NCI-H345 treated with DMSO at 0.1 percent for 48 hours (cell line): ENCODE measurements around the gene UPP1.

Experiments
- DNase-seq: peaks from one replicate; lab custom pipeline; 2025; ENCODE audit not compliant: unreplicated experiment; lab: John Stamatoyannopoulos, UW

The UPP1 gene

GRCh38 chr7:48085433-48085791 lies 3.7 kb upstream of the UPP1 start:
- DNase-seq = no peak

DNA sequence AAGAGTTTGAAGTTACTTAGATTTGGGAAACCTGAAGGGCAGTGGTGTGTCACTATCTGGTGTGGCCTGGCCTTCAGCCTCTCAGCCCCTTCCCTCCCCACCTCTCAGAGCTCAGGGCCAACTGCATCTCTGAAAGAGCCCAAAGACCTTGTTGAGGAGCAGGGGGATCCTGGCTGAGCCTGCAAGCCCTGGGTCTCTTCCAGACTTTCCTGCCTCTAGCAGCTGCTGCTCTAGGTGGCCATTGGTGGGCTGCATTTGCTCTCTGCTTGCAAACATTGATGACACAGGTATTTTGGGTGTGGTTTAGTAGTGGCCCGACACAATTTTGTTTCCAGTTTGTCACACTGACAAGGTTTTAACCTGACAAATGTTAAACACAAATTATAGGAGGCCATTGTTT lies 3.1 kb upstream of the UPP1 start:
- DNase-seq = no peak

GRCh38 chr7:48087349-48087748 lies 1.7 kb upstream of the UPP1 start:
- no peak for DNase-seq

GRCh38 chr7:48088559-48089045 lies 463 bp upstream of the UPP1 start:
- peak; percentile 80 for DNase-seq

DNA sequence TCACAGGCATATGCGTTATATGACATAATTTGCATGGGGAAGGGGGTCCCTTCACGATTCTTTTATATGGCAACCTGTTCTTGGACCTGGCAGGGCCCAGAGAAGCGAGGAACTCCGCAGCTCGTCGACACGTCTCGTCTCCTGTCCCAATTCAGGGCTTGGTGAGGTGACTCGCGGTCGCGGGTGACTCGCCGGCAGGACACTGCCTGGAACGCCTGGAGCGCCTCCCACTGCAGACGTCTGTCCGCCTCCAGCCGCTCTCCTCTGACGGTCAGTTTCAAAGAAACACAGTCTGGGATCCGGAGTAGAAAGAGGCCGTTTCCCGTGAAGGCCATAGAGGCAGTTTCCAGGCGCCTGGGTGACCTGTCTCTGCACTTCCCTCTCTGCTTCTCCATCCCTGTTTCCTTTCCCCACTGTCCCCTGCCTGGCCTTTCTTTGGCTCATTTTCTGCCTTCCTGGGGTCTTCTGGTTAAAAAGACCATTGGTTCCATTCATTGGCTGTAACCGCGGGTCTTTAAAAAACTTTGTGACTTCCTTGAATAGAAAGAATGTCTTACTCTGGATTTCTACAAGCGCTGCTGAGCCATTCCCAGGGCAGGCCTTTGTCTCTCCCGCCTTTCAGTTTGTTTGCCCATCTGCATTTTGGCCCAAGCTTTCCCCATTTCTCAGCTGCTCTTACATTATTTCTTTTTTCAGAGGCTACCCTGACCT lies 1.2 kb downstream of the UPP1 start:
- no peak for DNase-seq

DNA sequence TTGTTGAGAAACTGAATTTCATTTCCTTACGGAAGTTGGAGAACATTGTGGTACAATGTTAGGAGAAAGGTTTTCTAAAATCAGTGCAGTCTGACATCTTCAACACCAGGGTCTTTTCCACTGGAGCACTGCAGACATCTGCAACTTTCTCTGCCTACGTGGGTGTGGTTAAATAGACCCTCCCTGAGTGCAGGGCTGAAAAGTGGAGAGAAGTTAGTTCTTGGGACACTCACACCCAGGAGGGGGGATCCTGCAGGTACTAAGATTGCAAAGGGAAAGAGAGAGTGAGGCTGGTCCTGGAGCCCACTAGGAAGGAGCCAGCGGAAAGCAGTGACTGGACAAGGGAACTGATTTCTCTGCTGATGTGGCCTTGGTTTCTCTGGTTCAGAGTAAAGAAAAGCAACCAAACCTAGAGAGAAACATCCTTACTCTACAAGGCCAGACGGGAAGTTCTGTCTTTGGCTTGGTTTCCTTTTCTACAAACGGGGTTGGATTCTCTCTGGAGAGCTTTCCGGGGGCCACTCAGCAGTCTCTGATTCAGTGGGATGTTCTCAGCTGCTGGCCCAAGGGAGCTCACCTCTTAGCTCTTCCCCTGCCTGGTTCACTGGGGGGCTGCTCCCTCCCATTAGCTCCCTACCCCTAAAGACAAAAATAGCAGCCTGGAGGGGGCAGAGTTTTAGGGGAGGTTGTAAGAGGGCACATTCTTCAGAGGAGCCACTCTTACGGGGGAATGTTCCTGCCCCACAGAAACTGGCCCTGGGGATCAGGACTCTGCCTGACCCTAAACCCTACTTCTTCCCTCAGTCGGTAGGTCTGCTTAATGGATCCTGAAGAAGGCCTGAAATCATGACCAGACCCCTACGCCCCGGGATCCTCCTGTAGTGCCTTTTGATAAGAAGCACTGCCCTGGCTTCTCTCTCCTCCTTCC lies 2.7 kb downstream of the UPP1 start:
- DNase-seq = no peak

DNA sequence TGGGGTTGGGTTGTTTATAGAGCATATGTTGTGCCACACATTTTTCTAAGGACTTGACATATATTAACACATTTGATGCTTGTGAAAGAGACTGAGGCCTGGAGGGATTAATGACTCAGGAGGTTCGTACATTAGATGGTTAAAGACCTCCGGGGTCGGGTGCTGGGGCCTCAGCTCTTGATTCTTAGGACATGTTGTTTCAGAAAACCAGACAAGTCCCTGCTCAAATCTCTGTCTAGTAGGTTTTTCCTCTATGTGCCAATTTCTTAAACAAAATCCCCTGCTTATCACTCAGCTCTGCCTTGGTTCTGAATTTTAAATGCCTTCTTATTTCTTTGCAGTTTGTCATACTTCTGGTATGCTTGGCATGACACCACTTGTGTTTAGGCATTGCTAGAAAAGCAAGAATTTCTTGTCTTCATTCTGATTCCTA lies 5.8 kb downstream of the UPP1 start:
- no peak for DNase-seq

- DNase-seq = no peak
Measured at GRCh38 chr7:48096273-48096672, 7.2 kb downstream of the UPP1 start.

DNA sequence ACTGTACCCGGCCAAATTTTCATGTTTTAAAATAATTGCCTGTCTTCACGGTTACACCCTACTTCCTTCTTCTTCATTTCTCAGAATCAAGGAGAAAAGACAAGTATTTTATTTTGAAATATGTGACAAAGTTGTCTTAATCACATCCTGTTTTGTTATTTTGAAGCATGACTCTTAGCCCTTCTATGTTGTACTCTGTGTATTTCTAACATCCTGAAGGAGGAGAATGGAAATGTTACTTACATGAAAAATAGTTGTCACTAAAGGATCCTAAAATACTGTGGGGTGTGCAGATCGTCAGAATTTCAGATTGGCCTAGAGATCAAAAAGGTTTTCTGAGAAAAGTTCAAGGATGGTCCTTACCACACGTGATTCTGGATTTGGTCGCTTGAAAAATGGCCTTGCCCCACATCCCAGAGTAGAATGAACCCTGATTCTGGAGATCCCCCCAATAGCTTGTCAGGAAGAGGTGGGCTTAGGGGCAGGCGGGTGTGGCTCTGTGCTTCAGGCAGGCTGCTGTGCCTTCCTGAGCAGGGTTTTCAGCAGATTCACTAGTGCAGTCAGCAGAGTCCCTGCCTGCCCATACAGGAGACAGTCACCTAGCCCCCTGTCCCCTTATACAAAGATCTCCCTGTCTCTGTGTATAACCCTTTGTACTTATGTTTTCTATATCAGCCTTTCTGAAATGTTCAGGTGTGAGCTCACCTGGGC lies 8.6 kb downstream of the UPP1 start:
- DNase-seq = no peak

GRCh38 chr7:48098846-48099245 lies 9.8 kb downstream of the UPP1 start:
- no peak for DNase-seq

GRCh38 chr7:48099781-48100180 lies 10.7 kb downstream of the UPP1 start:
- DNase-seq = no peak

DNA sequence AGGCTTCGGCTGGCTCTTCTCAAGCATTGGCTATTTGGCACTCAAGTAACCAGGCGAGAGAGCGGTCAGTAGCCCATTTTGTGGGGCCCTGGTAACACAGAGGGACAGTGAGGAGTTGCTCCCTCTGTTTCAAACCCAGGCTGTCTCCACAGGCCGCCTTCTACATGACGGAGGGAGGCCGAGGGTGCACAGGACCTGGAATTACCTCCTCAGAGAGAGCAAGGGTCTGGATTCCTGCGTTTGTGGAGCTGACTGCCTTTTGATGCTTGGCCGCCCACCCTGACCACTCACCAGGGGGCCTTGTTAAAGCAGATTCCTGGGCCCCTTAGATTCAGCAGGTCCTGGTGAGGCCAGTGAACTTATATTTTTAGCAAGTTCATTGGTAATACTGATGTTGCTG lies 12.3 kb downstream of the UPP1 start:
- no peak for DNase-seq

GRCh38 chr7:48101968-48102367 lies 12.9 kb downstream of the UPP1 start:
- DNase-seq = peak; percentile 21

GRCh38 chr7:48102530-48102929 lies 13.5 kb downstream of the UPP1 start:
- no peak for DNase-seq

GRCh38 chr7:48105045-48105444 lies 16.0 kb downstream of the UPP1 start:
- no peak for DNase-seq

DNA sequence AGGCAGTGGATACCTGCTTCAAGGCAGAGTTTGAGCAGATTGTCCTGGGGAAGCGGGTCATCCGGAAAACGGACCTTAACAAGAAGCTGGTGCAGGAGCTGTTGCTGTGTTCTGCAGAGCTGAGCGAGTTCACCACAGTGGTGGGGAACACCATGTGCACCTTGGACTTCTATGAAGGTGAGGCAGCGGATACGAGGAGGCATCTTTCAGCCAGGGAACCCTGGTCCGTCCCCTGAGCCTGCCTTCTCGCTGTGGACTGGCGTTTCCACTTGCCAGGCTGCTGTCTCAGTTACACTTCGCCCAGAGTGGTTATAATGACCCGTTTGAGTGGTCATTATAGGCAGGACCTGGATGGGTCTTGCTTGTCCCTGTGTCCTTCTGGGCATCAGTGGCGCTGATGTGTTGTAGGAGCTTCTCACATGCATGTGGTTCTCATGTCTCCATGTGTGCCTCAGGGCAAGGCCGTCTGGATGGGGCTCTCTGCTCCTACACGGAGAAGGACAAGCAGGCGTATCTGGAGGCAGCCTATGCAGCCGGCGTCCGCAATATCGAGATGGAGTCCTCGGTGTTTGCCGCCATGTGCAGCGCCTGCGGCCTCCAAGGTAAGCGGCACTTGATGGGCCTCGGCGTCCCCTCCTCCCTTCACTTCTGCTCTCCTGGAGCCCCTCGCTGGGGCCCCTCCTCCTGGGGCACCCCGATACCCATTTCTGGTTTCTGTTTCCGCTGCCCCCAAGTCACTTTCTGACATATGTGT lies 18.0 kb downstream of the UPP1 start:
- no peak for DNase-seq

DNA sequence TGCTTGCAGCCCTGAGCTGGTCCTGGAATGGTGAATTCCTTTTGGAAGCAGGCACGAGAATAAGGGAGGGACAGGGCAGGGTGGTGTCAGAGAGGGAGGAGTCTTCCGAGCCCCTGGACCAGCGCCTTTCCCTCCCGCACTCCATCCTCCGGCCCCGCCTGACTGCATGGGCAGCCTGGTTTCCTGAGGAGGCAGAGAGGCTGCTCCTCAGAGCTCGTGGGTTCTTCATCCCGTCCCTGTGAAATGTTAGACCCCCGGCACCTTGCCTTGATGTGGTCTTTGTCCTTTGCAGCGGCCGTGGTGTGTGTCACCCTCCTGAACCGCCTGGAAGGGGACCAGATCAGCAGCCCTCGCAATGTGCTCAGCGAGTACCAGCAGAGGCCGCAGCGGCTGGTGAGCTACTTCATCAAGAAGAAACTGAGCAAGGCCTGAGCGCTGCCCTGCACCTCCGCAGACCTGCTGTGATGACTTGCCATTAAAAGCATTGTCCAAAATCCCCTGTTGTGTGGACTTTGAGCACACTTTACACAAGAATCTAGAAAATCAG lies 18.9 kb downstream of the UPP1 start:
- DNase-seq = no peak

DNA sequence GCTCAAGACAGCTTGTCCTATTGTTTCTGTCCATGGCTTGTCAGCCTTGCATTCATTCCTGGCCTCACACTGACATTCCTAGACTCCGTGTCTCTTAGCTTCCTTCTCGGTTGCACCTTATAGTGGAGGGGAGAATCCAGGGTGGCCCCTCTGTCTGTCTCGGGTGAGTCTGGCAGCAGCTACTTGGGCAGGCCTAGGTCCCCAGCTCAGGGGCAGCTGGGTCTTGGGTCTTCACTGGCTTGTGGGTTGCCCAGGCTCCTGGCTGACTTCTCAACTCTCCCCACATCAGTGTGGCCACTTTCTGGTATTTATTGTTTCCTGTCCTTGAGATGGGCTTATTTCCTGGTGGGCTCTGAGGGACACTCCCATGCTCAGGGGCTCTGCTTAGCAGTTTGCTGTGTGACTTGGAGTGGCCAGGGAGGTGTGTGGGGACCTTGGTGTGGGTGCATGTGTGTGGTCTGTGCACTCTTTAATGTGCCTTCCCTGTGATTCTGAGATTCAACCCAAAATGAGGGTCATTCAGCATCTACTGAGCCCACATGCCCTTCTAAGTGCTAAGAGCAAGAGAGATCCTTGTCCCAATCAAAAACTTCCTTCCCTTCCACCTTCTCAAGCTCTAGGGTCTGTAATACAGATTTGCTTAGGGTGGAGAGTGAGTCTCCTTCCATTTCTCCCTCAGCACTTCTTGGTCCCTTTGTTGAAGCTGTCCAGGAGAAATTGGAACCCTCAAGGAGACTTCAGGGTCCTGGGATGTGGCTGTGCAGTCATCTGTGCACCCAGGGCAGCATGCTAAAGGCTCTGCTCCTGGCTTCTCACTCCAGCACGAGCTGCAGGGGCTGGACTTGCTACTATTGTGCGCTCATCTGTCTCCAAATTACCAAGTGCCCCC lies 20.1 kb downstream of the UPP1 start:
- no peak for DNase-seq

DNA sequence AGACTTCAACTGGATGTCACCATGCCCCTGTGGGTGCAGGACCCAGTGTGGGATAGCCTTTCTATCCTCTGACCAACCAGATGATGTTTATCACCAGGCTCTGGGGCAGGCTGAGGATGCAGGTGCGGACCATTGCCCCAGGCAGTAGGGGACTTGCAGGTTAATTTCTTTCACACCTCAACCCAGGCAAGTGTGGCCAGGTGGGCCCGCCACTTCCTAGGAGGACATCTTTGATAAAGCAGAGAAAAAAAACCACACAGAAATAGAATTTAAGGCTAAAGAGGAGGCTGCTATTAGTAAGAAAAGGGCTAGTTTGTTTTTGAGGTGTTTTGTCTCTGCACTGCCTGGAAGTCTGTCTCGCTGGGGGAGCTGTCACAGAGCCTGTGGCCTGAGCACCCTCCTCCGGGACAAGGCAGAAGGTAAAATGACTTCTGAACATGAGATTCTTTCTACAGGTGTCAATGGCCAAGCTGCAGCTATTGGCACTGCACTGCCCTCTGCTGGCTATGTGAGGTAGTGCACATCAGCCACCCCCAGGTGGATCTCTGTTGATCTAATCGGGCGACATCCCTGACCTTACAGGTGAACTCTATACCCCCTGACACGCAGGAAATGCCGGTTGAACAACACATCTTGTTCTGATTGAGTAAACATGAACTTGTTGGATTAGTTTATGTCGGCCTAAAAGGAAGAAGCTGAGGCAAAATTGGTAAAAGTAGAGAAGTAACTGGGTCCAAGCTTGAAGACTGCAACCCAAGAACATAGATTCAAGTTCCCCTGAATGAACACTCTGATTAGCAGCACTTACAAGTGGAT lies 21.0 kb downstream of the UPP1 start:
- peak; percentile 51 for DNase-seq
